HCT116 (cell line): ENCODE measurements around the gene PLCH2. TPM values are rescaled to one million over a fixed set of nuclear protein-coding genes. Genes with fewer than 3 reads are reported as not detected.

Experiments
- ATAC-seq: fragments of 200-7000 bp; cut with Tn5 transposase; 2 replicates; pipeline ENCODE4 v1.9.1; 2020; ENCODE audit warnings: mild to moderate bottlenecking, moderate library complexity
- BruUV-seq: library from RNA; stranded (reverse); fragments of 400-500 nt; replicated peaks from 2 replicates; lab custom pipeline; 2021; lab: Mats Ljungman, UMichigan
- CTCF ChIA-PET: fragments of 300-600 bp; sonication (Branson Sonifier 250); formaldehyde crosslinking; loops from one replicate; lab custom pipeline; 2021; ENCODE audit warnings: antibody characterized with exemption; lab: Charles Lee
- POLR2A ChIA-PET: fragments of 300-600, 350-600 bp; sonication (Branson Sonifier 250); formaldehyde crosslinking; loops from one replicate; lab custom pipeline; 2021; ENCODE audit warnings: antibody characterized with exemption; lab: Charles Lee
- RAD21 ChIA-PET, 2 experiments: fragments of 300-600 bp; sonication (Branson Sonifier 250); formaldehyde crosslinking; loops; one replicate each; lab custom pipeline; 2023; ENCODE audit warnings: low total read pairs in 2 of 2; ENCODE audit not compliant: uncharacterized antibody in 2 of 2, unreplicated experiment in 2 of 2, low non-redundant PET in 1 of 2; lab: Charles Lee
- DNase-seq: peaks from one replicate; pipeline ENCODE4 v3.0.0-alpha.2; 2010; ENCODE audit warnings: low read depth, low spot score
- H2AFZ ChIP-seq: fragments of 200-600 bp; shearing (Covaris generic), sonication (generic); 2 replicates; pipeline ENCODE4 v1.6.1; 2017; ENCODE audit warnings: low read depth, mixed run types, mixed read lengths, antibody characterized with exemption, low read length; ENCODE audit not compliant: poor library complexity, severe bottlenecking
- H3K27ac ChIP-seq: 2 replicates; pipeline ENCODE4 v1.5.1; 2012; ENCODE audit warnings: low read depth, low read length
- H3K27me3 ChIP-seq: fragments of 200-600 bp; sonication (generic); 2 replicates; pipeline ENCODE4 v1.6.1; 2016; ENCODE audit warnings: mixed run types, low read length, mixed read lengths; ENCODE audit not compliant: insufficient read depth
- H3K36me3 ChIP-seq, 2 experiments: fragments of 200-500 bp in 1 of 2; fragments of 200-600 bp in 1 of 2; sonication (Bioruptor generic) in 1 of 2; sonication (generic) in 1 of 2; 2 replicates each; pipeline versions ENCODE4 v1.5.1 to v1.6.1; 2014 to 2016; ENCODE audit warnings: low read length in 2 of 2, inconsistent platforms in 1 of 2, mixed read lengths in 1 of 2, mixed run types in 1 of 2; ENCODE audit not compliant: insufficient read depth in 2 of 2, control insufficient read depth in 1 of 2
- H3K4me1 ChIP-seq, 2 experiments: fragments of 200-600 bp in 1 of 2; sonication (generic) in 1 of 2; 2 replicates each; pipeline versions ENCODE4 v1.5.1 to v1.6.1; 2012 to 2017; ENCODE audit warnings: low read length in 2 of 2, inconsistent platforms in 1 of 2, mild to moderate bottlenecking in 1 of 2, mixed read lengths in 1 of 2, mixed run types in 1 of 2, moderate library complexity in 1 of 2; ENCODE audit not compliant: insufficient read depth in 2 of 2, control insufficient read depth in 1 of 2
- H3K4me2 ChIP-seq: fragments of 200-600 bp; sonication (generic); 2 replicates; pipeline ENCODE4 v1.6.1; 2017; ENCODE audit warnings: mixed run types, low read length, mixed read lengths
- H3K4me3 ChIP-seq, 2 experiments: fragments of 200-600 bp in 1 of 2; sonication (generic) in 1 of 2; replicated peaks in 1 of 2; 2 replicates each; pipeline ENCODE4 v1.5.1; 2011 to 2016; ENCODE audit warnings: low read length in 2 of 2, control low read depth in 1 of 2, low read depth in 1 of 2, mild to moderate bottlenecking in 1 of 2, mixed read lengths in 1 of 2, mixed run types in 1 of 2
- H3K79me2 ChIP-seq: fragments of 200-600 bp; sonication (generic); 2 replicates; pipeline ENCODE4 v1.6.1; 2017; ENCODE audit warnings: mild to moderate bottlenecking, mixed run types, low read length, moderate library complexity, mixed read lengths; ENCODE audit not compliant: insufficient read depth
- H3K9ac ChIP-seq: fragments of 200-600 bp; sonication (generic); 2 replicates; pipeline ENCODE4 v1.6.1; 2016; ENCODE audit warnings: low read length, mixed read lengths
- H3K9me2 ChIP-seq: fragments of 200-600 bp; sonication (generic), shearing (Covaris generic); 2 replicates; pipeline ENCODE4 v1.6.1; 2017; ENCODE audit warnings: mixed run types, mild to moderate bottlenecking, moderate library complexity; ENCODE audit not compliant: insufficient read depth
- H3K9me3 ChIP-seq, 2 experiments: fragments of 200-500 bp in 1 of 2; fragments of 200-600 bp in 1 of 2; sonication (Bioruptor generic) in 1 of 2; sonication (generic) in 1 of 2; 2 replicates each; pipeline ENCODE4 v1.6.1; 2014 to 2017; ENCODE audit warnings: low read length in 2 of 2, mixed read lengths in 2 of 2, inconsistent platforms in 1 of 2, low read depth in 1 of 2, mild to moderate bottlenecking in 1 of 2, mixed run types in 1 of 2, moderate library complexity in 1 of 2; ENCODE audit not compliant: control insufficient read depth in 1 of 2, insufficient read depth in 1 of 2
- H4K20me1 ChIP-seq: fragments of 200-600 bp; sonication (generic), shearing (Covaris generic); 2 replicates; pipeline ENCODE4 v1.6.1; 2017; ENCODE audit warnings: mixed run types, mild to moderate bottlenecking, moderate library complexity; ENCODE audit not compliant: insufficient read depth
- ATF3 ChIP-seq: IDR thresholded peaks from 2 replicates; pipeline ENCODE4 v1.6.1; 2012
- CEBPB ChIP-seq: IDR thresholded peaks from 2 replicates; pipeline ENCODE4 v1.6.1; 2012; ENCODE audit warnings: low read depth
- CTCF ChIP-seq, 3 experiments: fragments of 200-600 bp in 1 of 3; sonication (generic) in 1 of 3; IDR thresholded peaks in 2 of 3; conservative IDR thresholded peaks in 1 of 3; 2 replicates each; pipeline ENCODE4 v1.5.1; 2012 to 2017; ENCODE audit warnings: low read depth in 2 of 3, low read length in 2 of 3, antibody characterized with exemption in 1 of 3, borderline replicate concordance in 1 of 3, control low read depth in 1 of 3, mild to moderate bottlenecking in 1 of 3, mixed read lengths in 1 of 3, mixed run types in 1 of 3, moderate library complexity in 1 of 3; ENCODE audit not compliant: insufficient read depth in 1 of 3
- ELF1 ChIP-seq: IDR thresholded peaks from 2 replicates; pipeline ENCODE4 v1.6.1; 2012; ENCODE audit warnings: low read depth, borderline replicate concordance
- EZH2 ChIP-seq: fragments of 200-600 bp; sonication (generic); IDR thresholded peaks from 2 replicates; pipeline ENCODE4 v1.6.1; 2017; ENCODE audit warnings: antibody characterized with exemption, mixed run types
- EZH2phosphoT487 ChIP-seq: fragments of 200-600 bp; IDR thresholded peaks from 2 replicates; pipeline ENCODE4 v1.6.1; 2018; ENCODE audit warnings: antibody characterized with exemption, borderline replicate concordance
- JUND ChIP-seq: IDR thresholded peaks from 2 replicates; pipeline ENCODE4 v1.6.1; 2012
- MAX ChIP-seq: IDR thresholded peaks from 2 replicates; pipeline ENCODE4 v1.6.1; 2012
- POLR2A ChIP-seq: IDR thresholded peaks from 2 replicates; pipeline ENCODE4 v1.7.0; 2011; ENCODE audit warnings: borderline replicate concordance; ENCODE audit not compliant: insufficient read depth, insufficient read length; ENCODE audit errors: extremely low read depth
- POLR2AphosphoS5 ChIP-seq: IDR thresholded peaks from 2 replicates; pipeline ENCODE4 v1.6.1; 2011; ENCODE audit warnings: mild to moderate bottlenecking, low read depth, low read length, moderate library complexity
- RAD21 ChIP-seq: IDR thresholded peaks from 2 replicates; pipeline ENCODE4 v1.6.1; 2012; ENCODE audit warnings: low read depth, mild to moderate bottlenecking
- SIN3A ChIP-seq: IDR thresholded peaks from 2 replicates; pipeline ENCODE4 v1.6.1; 2012; ENCODE audit warnings: low read depth
- SRF ChIP-seq: IDR thresholded peaks from 2 replicates; pipeline ENCODE4 v1.6.1; 2012; ENCODE audit warnings: low read depth
- TCF7L2 ChIP-seq: IDR thresholded peaks from 2 replicates; pipeline ENCODE4 v1.7.0; 2011; ENCODE audit warnings: borderline replicate concordance, inconsistent platforms; ENCODE audit not compliant: insufficient read depth, insufficient read length; ENCODE audit errors: extremely low read depth
- YY1 ChIP-seq: IDR thresholded peaks from 2 replicates; pipeline ENCODE4 v1.6.1; 2011; ENCODE audit warnings: low read length, low read depth, moderate library complexity, mild to moderate bottlenecking; ENCODE audit not compliant: insufficient replicate concordance; ENCODE audit errors: extremely low read depth
- ZFX ChIP-seq: fragments of 450-650 bp; IDR thresholded peaks from 2 replicates; pipeline ENCODE4 v1.6.1; 2017
- ZNF274 ChIP-seq: fragments of 200-500 bp; sonication (Bioruptor generic); IDR thresholded peaks from 2 replicates; pipeline ENCODE4 v1.6.1; 2014; ENCODE audit warnings: mild to moderate bottlenecking, low read depth, low read length, inconsistent platforms
- intact Hi-C: fragments of 100-400 bp; cut with micrococcal nuclease; formaldehyde crosslinking; loops from 2 replicates; pipeline ENCODE4 v1.10.0; 2022
- total RNA-seq: library from RNA; stranded (reverse); gene quantifications from one replicate; pipeline ENCODE4 v1.2.1, GENCODE V29; 2021; ENCODE audit not compliant: unreplicated experiment

The PLCH2 gene
- total RNA-seq, 1 experiment from 2014 or later, result 2.0 TPM

GRCh38 chr1:2452932-2453315, 23.2 kb upstream of the PLCH2 start:
- intact Hi-C loops, result no loop called here
- Histone ChIP-seq H3K9me2 (no peaks in the 10 kb centered on the region), H3K27ac (no peak overlapping the region), H3K36me3 (no peaks in the 10 kb centered on the region), H3K4me2 (no peak overlapping the region; the same call in 1 of the 2 replicates), H4K20me1 (no peaks in the 10 kb centered on the region), H3K27me3 (no peaks in the 10 kb centered on the region), H3K9ac (no peak overlapping the region), H3K79me2 (no peaks in the 10 kb centered on the region), H3K4me3 (no peak overlapping the region), H3K4me1 (peaks cover 0 to 17% of the 10 kb centered on the region in 2 experiments; a peak in 2 of 4 replicates), H2AFZ (no peak overlapping the region), H3K9me3 (no peaks in the 10 kb centered on the region)
- BruUV-seq, result no TSS peak
- ChIA-PET RAD21 (no interaction called here), POLR2A (no interaction called here), CTCF (no interaction called here)
- DNase-seq (no peak), ATAC-seq (no peak)
- TF ChIP-seq RAD21 (no peak), EZH2phosphoT487 (no peak), ELF1 (no peak), JUND (no peak), POLR2A (no peak), SRF (no peak), YY1 (no peak), MAX (no peak), ZFX (no peak), POLR2AphosphoS5 (no peak)

- Histone ChIP-seq H3K79me2 (no peaks in the 10 kb centered on the region), H3K9me2 (no peaks in the 10 kb centered on the region), H3K27me3 (no peaks in the 10 kb centered on the region), H4K20me1 (no peaks in the 10 kb centered on the region), H3K9ac (no peak overlapping the region), H3K27ac (no peak overlapping the region), H2AFZ (no peak overlapping the region), H3K4me2 (no peak overlapping the region), H3K4me1 (peaks cover 0 to 17% of the 10 kb centered on the region in 2 experiments; a peak in 2 of 4 replicates), H3K4me3 (no peak overlapping the region), H3K9me3 (no peaks in the 10 kb centered on the region), H3K36me3 (no peaks in the 10 kb centered on the region)
- ATAC-seq (no peak), DNase-seq (no peak)
- POLR2A ChIA-PET, result no interaction called here
- no TSS peak for BruUV-seq
- CTCF ChIA-PET, result no interaction called here
- intact Hi-C loops, result no loop called here
- RAD21 ChIA-PET, result no interaction called here
- TF ChIP-seq EZH2 (no peak), CEBPB (no peak), ATF3 (no peak), ZNF274 (no peak), POLR2AphosphoS5 (no peak), JUND (no peak), CTCF (IDR thresholded peaks at IDR 0.05 in 2 of 3, conservative IDR thresholded peaks at IDR 0.05 in 1 of 3; ENCODE audit: borderline replicate concordance in 1 of 3, insufficient read depth in 1 of 3, low read depth in 2 of 3, low read length in 2 of 3) (no peak), RAD21 (no peak), EZH2phosphoT487 (no peak), TCF7L2 (no peak), SIN3A (no peak), MAX (no peak), POLR2A (no peak)
These were observed 21.9 kb upstream of the PLCH2 start for GRCh38 chr1:2454227-2454626.
